ENCODE results near the gene LY9. TPM values are rescaled to one million over a fixed set of nuclear protein-coding genes. Genes with fewer than 3 reads are reported as not detected.

LY9 gene
- total RNA-seq, 1 donor from 2014 or later: 0.11 TPM

GRCh38 chr1:160755911-160756848 lies 39.8 kb upstream of the LY9 start:
- Histone ChIP-seq H3K27me3 (no peaks in the 10 kb centered on the region), H3K4me3 (no peak overlapping the region), H3K9me3 (no peaks in the 10 kb centered on the region), H3K4me1 (no peaks in the 10 kb centered on the region), H3K36me3 (no peaks in the 10 kb centered on the region), H3K27ac (no peak overlapping the region)
- no peak for DNase-seq (ENCODE audit: low spot score in 2 of 2)
- TF ChIP-seq, protein P1, sequence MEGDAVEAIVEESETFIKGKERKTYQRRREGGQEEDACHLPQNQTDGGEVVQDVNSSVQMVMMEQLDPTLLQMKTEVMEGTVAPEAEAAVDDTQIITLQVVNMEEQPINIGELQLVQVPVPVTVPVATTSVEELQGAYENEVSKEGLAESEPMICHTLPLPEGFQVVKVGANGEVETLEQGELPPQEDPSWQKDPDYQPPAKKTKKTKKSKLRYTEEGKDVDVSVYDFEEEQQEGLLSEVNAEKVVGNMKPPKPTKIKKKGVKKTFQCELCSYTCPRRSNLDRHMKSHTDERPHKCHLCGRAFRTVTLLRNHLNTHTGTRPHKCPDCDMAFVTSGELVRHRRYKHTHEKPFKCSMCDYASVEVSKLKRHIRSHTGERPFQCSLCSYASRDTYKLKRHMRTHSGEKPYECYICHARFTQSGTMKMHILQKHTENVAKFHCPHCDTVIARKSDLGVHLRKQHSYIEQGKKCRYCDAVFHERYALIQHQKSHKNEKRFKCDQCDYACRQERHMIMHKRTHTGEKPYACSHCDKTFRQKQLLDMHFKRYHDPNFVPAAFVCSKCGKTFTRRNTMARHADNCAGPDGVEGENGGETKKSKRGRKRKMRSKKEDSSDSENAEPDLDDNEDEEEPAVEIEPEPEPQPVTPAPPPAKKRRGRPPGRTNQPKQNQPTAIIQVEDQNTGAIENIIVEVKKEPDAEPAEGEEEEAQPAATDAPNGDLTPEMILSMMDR (IDR thresholded peaks at IDR 0.05): no peak
- intact Hi-C loops (cut with DNase I): no loop called here

DNA sequence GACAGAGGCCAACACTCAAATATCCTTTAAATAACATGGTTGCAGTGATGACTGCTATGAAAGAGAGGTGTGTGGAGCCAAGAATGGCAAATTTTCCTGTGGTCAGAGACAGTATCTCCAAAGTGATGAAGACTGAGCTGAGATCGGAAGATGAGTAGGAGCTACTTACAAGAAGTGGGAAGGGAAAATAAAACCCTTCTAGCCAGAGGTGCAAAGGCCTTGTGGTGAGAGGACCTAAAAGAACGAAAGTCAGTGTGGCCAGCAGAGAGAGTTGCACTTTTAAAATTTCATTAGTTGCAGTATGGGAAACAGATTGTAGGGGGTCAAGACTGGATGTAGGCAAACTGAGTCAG lies 39.1 kb upstream of the LY9 start:
- no peaks in the 10 kb centered on the region for H3K4me1 ChIP-seq
- no peak overlapping the region for H3K27ac ChIP-seq
- TF ChIP-seq, protein P1 (IDR thresholded peaks at IDR 0.05): no peak
- H3K36me3 ChIP-seq: no peaks in the 10 kb centered on the region
- H3K4me3 ChIP-seq: no peak overlapping the region
- DNase-seq (ENCODE audit: low spot score in 2 of 2): no peak
- H3K27me3 ChIP-seq: no peaks in the 10 kb centered on the region
- H3K9me3 ChIP-seq: no peaks in the 10 kb centered on the region
- intact Hi-C loops (cut with DNase I): no loop called here

GRCh38 chr1:160758521-160758920 lies 37.5 kb upstream of the LY9 start:
- Histone ChIP-seq H3K4me3 (no peak overlapping the region), H3K27me3 (no peaks in the 10 kb centered on the region), H3K36me3 (no peaks in the 10 kb centered on the region), H3K27ac (no peak overlapping the region), H3K9me3 (no peaks in the 10 kb centered on the region), H3K4me1 (no peaks in the 10 kb centered on the region)
- DNase-seq (ENCODE audit: low spot score in 2 of 2): no peak
- TF ChIP-seq, protein P1 (IDR thresholded peaks at IDR 0.05): no peak
- intact Hi-C loops (cut with DNase I): no loop called here

DNA sequence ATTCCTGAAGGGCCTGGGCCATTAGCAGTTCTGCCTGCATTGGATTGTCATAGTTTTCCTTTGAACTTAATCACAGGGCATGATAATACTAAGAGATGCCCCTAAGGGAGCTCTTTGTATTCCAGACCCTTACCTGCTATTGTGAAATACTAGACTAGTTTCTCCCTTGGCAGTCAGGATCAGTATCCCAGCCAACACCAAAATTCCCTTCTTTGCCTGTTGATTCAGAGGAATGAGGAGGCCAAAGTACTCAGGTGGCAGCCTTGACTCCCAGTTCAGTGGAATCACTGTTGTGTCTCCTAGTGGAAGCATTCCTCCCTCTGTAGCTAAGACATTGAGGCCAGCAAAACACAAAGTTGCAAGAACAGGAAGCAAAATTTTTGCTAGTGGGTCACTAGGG lies 36.2 kb upstream of the LY9 start:
- TF ChIP-seq, protein P1 (IDR thresholded peaks at IDR 0.05): no peak
- DNase-seq (ENCODE audit: low spot score in 2 of 2): no peak
- no peaks in the 10 kb centered on the region for H3K9me3 ChIP-seq
- H3K36me3 ChIP-seq: no peaks in the 10 kb centered on the region
- no peak overlapping the region for H3K27ac ChIP-seq
- no peaks in the 10 kb centered on the region for H3K4me1 ChIP-seq
- H3K27me3 ChIP-seq: no peaks in the 10 kb centered on the region
- H3K4me3 ChIP-seq: no peak overlapping the region
- intact Hi-C loops (cut with DNase I): no loop called here

- Histone ChIP-seq H3K36me3 (no peaks in the 10 kb centered on the region), H3K4me1 (no peaks in the 10 kb centered on the region), H3K4me3 (no peak overlapping the region), H3K27ac (no peak overlapping the region), H3K9me3 (no peaks in the 10 kb centered on the region), H3K27me3 (no peaks in the 10 kb centered on the region)
- TF ChIP-seq, protein P1 (IDR thresholded peaks at IDR 0.05): no peak
- no peak for DNase-seq (ENCODE audit: low spot score in 2 of 2)
- intact Hi-C loops (cut with DNase I): no loop called here
Observed at GRCh38 chr1:160761046-160761445, 34.9 kb upstream of the LY9 start.
